ENCODE data around the gene MARCHF2.
"Not testable (repeated sequence)": the region's sequence is repeated elsewhere in the genome, so short reads cannot be mapped to it uniquely, and the experiment has no call there.

The MARCHF2 gene

GRCh38 chr19:8413629-8413995, 507 bp downstream of the MARCHF2 start:
- DNase-seq: peak; percentile 9

- DNase-seq: no peak
Observed at GRCh38 chr19:8416796-8417195, 3.7 kb downstream of the MARCHF2 start.

DNA sequence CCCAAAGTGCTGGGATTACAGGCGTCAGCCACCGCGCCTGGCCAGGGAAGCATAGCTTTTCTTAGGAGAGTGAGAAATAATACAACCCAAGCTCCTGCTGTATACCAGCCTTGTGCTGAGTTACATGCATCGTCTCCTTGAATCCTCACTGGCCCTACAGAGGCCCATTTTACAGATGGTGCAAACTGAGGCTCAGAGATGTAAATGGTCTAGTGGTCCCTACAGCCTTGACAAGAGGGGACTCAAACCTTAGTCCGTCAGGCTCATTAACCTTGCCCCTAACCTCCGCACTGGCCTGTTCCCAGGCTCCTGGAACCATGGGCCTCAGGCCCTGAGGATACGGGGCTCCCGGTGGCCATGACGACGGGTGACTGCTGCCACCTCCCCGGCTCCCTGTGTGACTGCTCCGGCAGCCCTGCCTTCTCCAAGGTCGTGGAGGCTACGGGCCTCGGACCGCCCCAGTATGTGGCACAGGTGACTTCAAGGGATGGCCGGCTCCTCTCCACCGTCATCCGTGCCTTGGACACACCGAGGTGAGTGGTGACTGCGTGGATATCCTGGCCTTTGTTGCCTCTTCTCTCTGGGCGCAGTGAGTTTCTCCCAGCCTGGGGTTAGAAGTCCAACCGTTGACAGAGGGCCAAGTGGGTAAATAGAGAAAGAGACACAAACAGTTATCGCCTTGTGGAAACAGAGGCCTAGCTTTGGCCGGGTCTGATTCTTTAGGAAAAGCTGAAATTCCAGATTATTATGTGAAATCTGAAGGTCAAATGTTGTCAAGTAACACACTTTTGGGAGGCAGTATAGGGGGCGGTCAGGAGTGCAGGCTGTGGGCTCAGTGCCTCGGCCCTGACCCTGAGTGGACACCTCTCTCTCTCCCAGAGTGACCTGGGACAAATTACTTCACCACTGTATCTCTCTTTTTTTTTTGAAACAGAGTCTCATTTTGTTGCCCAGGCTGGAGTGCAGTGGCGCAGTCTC, 8.7 kb downstream of the MARCHF2 start:
- no peak for DNase-seq

GRCh38 chr19:8423817-8424223, 10.7 kb downstream of the MARCHF2 start:
- DNase-seq: no peak

GRCh38 chr19:8425331-8425730, 12.2 kb downstream of the MARCHF2 start:
- not testable (repeated sequence) for DNase-seq

DNA sequence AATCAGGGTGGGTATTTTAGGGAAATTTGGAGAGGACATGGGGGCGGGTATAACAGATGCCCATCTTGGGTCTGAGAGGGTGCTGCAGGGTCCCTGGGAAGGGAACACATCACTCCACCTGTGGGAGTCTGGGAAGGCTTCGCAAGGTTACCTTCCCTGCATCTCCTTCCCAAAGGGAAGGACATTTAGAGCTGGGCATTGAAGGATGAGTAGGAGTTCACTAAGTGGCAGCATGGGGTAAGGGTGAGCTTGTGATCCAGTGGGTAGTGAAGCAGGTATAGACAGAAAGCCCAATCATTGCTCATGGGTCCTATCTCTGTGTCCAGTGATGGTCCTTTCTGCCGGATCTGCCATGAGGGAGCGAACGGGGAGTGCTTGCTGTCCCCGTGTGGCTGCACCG, 13.2 kb downstream of the MARCHF2 start:
- no peak for DNase-seq

- DNase-seq: no peak
Observed at GRCh38 chr19:8429044-8429443, 15.9 kb downstream of the MARCHF2 start.

DNA sequence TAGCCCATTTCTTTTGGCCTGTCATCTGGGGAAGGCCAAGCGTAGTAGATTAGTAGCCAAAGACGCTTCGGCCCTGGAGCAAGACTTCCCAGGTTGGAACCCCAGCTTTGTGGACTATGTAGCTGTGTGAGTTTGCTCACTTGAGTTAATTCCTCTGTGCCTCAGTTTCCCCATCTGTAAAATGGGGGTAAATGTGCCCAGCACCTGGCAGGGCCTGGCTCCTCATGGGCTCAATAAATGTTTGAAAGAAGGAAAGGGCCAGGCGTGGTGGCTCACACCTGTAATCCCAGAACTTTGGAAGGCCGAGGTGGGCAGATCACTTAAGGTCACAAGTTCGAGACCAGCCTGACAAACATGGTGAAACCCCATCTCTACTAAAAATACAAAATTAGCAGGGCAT, 16.7 kb downstream of the MARCHF2 start:
- DNase-seq: no peak

- DNase-seq: no peak
Observed at GRCh38 chr19:8430650-8431049, 17.5 kb downstream of the MARCHF2 start.

GRCh38 chr19:8438236-8438635, 25.1 kb downstream of the MARCHF2 start:
- DNase-seq: no peak

DNA sequence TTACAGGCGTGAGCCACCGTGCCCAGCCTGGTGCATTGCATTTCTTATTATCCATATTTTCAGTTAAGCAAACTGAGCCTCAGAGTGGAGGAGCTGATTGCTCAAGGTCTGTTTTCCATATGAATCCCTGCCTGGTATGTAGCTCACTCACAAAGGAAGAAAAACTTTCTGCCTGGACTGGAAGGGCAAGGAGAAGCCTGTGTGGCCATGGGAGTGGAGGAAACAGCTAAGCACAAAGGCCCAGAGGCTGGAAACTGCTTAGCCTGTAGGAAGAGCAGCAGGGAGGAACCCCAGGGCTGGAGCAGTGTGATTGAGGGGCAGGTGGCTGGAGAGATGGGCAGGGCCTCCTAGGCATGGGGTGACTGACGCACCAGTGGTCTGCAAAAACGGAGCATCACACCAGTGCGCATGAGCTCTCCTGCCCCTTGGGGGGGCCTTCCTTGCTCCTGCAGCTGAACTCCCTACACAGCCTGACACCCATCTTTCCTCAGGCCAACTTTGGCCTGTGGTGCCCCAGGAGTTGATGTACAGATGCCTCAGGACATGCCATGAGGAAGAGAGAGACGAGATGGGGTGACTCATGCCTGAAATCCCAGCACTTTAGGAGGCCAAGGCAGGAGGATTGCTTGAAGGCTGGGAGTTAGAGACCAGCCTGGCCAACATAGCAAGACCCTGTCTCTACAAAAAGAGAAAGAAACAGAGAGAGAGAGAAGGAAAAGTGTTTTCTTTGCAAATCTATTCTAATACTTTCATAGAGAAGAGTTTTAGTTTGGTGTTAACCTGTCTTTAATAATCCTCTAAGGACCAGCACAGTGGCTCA, 28.8 kb downstream of the MARCHF2 start:
- no peak for DNase-seq

DNA sequence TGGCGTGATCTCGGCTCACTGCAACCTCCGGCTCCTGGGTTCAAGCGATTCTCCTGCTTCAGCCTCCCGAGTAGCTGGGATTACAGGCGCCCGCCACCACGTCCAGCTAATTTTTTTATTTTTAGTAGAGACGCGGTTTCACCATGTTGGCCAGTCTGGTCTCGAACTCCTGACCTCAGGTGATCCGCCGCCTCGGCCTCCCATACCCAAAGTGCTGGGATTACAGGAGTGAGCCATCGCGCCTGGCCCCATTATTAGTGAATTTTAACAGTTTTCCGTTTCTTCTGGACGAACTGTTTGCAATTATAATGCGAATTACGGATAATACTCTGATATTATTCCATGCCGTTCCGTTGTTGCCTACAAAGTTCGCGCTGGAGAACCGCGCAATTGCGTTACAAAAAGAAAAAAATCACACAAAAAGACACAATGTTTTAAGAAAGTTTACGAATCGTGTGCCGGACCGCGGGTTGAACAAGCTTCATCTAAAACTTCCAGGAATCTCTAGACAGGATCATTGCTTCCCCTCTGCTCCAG, 31.1 kb downstream of the MARCHF2 start:
- DNase-seq: not testable (repeated sequence)

- peak; percentile 100 for DNase-seq
Observed at GRCh38 chr19:8444677-8445487, 31.8 kb downstream of the MARCHF2 start, which contains the start of gene HNRNPM. Gene HNRNPM, plus strand, starts transcription at chr19:8444975. Its CDS starts 24 bp downstream, at chr19:8444999.

GRCh38 chr19:8445488-8446001, 32.4 kb downstream of the MARCHF2 start:
- DNase-seq: peak; percentile 47

- no peak for DNase-seq
Observed at GRCh38 chr19:8446061-8446709, 33.1 kb downstream of the MARCHF2 start.

GRCh38 chr19:8449830-8450229, 36.7 kb downstream of the MARCHF2 start:
- no peak for DNase-seq

GRCh38 chr19:8451377-8451776, 38.3 kb downstream of the MARCHF2 start:
- DNase-seq: no peak

DNA sequence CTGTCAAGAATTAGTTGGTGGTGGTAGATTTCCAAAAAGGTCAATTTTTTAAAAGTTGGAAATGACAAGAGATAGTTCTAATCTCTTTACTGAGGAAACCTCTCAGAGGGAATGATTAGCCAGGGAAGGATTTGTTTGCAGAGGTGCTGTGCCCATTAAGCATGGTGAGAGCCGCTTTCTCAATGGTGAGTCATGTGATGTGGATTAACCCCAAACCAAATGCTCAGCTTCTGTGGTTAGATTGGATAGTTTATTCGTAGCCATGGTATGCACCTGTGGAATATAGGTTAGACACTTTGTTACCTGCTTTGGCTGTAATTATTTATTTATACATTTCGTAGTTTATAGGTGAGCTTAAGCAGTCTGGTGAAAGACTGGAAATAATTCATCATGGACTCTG, 38.8 kb downstream of the MARCHF2 start:
- DNase-seq: no peak

- no peak for DNase-seq
Observed at GRCh38 chr19:8452446-8453123, 39.5 kb downstream of the MARCHF2 start.

DNA sequence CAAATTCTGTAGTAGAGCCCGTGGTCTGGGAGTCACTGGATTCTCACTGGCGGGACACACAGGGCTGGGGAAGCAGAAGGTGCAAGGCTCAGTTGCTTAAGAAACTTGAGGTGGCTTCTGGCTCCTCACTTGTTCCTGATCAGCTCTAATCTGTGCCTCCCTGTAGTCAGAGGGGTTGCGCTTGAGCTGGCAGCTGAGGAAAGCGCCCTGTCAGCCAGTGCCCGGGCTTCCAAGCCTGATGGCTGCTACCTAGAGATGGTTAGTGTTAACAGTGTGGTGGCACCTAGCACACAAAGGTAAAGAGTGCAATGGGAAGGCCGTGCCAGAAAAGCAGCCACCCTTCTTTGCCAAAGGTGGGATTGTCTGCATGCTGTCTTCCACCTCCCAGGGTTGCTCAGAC, 40.5 kb downstream of the MARCHF2 start:
- no peak for DNase-seq

GRCh38 chr19:8454218-8454617, 41.1 kb downstream of the MARCHF2 start:
- no peak for DNase-seq

Data from CD4-positive, alpha-beta T cell treated with Interleukin-17A for 4 hours (primary cell).